ENCODE results near the gene RNF125. TPM values are rescaled to one million over a fixed set of nuclear protein-coding genes. Genes with fewer than 3 reads are reported as not detected.

RNF125 gene
- total and polyA plus RNA-seq, 4 donors: 1.4 to 9.2 (median 3.3) TPM

DNA sequence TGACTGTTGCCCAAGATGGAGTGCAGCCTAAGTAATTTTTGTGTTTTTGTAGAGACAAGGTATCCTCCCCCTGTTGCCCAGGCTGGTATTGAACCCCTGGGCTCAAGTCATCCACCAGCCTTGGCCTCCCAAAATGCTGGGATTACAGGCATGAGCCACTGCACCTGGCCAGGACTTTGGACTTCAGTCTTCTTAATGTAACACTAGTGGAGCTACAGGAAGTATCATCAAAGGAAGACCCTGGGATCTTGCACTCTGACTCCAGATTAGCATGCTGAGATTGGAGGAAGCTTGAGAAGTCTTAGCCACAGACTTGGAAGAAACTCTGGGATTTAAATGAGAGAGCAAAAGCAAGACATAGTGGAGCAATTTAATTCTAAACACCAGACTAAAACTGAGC, 37.8 kb upstream of the RNF125 start:
- DNase-seq: no peak
- no peak for TF ChIP-seq CTCF (IDR thresholded peaks at IDR 0.05; ENCODE audit: control extremely low read depth, extremely low read depth)
- ATAC-seq (ENCODE audit: insufficient read depth, low FRiP score): no peak
- Histone ChIP-seq H3K4me1 (ENCODE audit: control insufficient read depth in 5 of 5, insufficient read depth in 5 of 5, low read length in 5 of 5) (peaks cover 0 to 4% (median 0%) of the 10 kb centered on the region in 5 donors), H3K9ac (ENCODE audit: insufficient read depth in 1 of 2, low read length in 2 of 2) (no peak overlapping the region), H3K27me3 (ENCODE audit: control insufficient read depth in 3 of 3, insufficient read depth in 3 of 3, low read length in 2 of 3) (no peaks in the 10 kb centered on the region), H3K36me3 (ENCODE audit: control insufficient read depth in 4 of 4, insufficient read depth in 4 of 4, low read length in 4 of 4) (no peaks in the 10 kb centered on the region), H3K4me3 (no peak overlapping the region), H3K27ac (ENCODE audit: low read depth in 1 of 2, low read length in 1 of 2) (no peak overlapping the region), H3K9me3 (ENCODE audit: control insufficient read depth in 4 of 4, insufficient read depth in 3 of 4, low read length in 3 of 4) (peaks cover 0 to 5% (median 0%) of the 10 kb centered on the region in 4 donors)

DNA sequence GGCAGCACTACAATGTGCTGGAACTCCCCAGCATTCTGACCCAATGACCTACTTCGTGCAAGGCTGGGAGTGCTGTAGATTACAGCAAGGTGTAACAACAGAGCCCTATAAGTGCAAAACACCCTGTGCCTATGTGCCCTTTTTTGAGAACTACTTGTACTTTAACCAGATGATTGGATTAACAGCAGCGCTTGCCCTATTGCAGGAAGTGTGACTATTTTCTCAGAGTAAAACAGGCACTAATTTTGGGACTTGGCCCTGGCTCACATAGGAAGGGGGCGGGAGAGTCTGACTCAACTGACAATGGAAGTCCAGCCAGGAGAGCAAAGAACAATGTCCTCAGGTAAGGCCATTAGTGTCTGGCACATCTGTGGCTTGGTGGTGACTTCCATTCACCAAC, 35.6 kb upstream of the RNF125 start:
- ATAC-seq (ENCODE audit: insufficient read depth, low FRiP score) (no peak), DNase-seq (no peak)
- H3K4me3 ChIP-seq: no peak overlapping the region

GRCh38 chr18:31983976-31984375, 34.6 kb upstream of the RNF125 start:
- H3K4me1 ChIP-seq (ENCODE audit: control insufficient read depth in 5 of 5, insufficient read depth in 5 of 5, low read length in 5 of 5): peaks cover 0 to 4% (median 0%) of the 10 kb centered on the region in 5 donors
- no peak for ATAC-seq (ENCODE audit: insufficient read depth, low FRiP score)
- no peak overlapping the region for H3K9ac ChIP-seq (ENCODE audit: insufficient read depth in 1 of 2, low read length in 2 of 2)
- H3K27ac ChIP-seq (ENCODE audit: low read depth in 1 of 2, low read length in 1 of 2): no peak overlapping the region
- 61 to 76% methylated on average over 5 of the region's 5 CpGs for WGBS, 2 donors
- H3K36me3 ChIP-seq (ENCODE audit: control insufficient read depth in 4 of 4, insufficient read depth in 4 of 4, low read length in 4 of 4): no peaks in the 10 kb centered on the region
- H3K27me3 ChIP-seq (ENCODE audit: control insufficient read depth in 3 of 3, insufficient read depth in 3 of 3, low read length in 2 of 3): no peaks in the 10 kb centered on the region
- H3K9me3 ChIP-seq (ENCODE audit: control insufficient read depth in 4 of 4, insufficient read depth in 3 of 4, low read length in 3 of 4): no peaks in the 10 kb centered on the region
- no peak for TF ChIP-seq CTCF (IDR thresholded peaks at IDR 0.05; ENCODE audit: control extremely low read depth, extremely low read depth)
- DNase-seq: no peak
- no peak overlapping the region for H3K4me3 ChIP-seq

More for the DNA sequence above, 35.6 kb upstream of the RNF125 start:
- Histone ChIP-seq H3K27ac (ENCODE audit: low read depth in 1 of 2, low read length in 1 of 2) (peak overlapping the region in 1 of 2 donors; percentile 39), H3K36me3 (ENCODE audit: control insufficient read depth in 4 of 4, insufficient read depth in 4 of 4, low read length in 4 of 4) (no peaks in the 10 kb centered on the region), H3K4me1 (ENCODE audit: control insufficient read depth in 5 of 5, insufficient read depth in 5 of 5, low read length in 5 of 5) (peaks cover 0 to 4% (median 0%) of the 10 kb centered on the region in 5 donors), H3K27me3 (ENCODE audit: control insufficient read depth in 3 of 3, insufficient read depth in 3 of 3, low read length in 2 of 3) (no peaks in the 10 kb centered on the region), H3K9ac (ENCODE audit: insufficient read depth in 1 of 2, low read length in 2 of 2) (no peak overlapping the region), H3K9me3 (ENCODE audit: control insufficient read depth in 4 of 4, insufficient read depth in 3 of 4, low read length in 3 of 4) (peaks cover 0 to 5% (median 0%) of the 10 kb centered on the region in 4 donors)
- WGBS, 2 donors: 73 to 82% methylated on average over 3 of the region's 3 CpGs
- TF ChIP-seq CTCF (IDR thresholded peaks at IDR 0.05; ENCODE audit: control extremely low read depth, extremely low read depth): no peak

DNA sequence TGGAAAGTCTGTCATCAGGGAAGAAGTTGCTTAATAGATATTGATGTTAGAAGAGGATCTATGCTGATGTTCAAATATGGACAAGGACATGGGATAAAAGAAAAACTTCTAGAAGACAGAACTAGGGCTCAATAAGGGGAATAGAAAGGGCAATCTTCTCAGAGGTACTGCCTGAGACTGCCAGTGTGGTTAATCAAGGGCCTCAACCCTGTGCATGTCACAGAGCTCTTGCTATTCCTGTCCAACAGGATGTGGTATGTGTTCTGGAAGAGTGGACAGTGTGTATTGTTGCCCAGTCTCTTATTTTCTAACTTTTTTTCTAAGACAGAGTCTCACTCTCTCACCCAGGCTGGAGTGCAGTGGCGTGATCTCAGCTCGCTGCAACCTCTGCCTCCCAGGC, 27.8 kb upstream of the RNF125 start:
- no peaks in the 10 kb centered on the region for H3K9me3 ChIP-seq (ENCODE audit: control insufficient read depth in 4 of 4, insufficient read depth in 3 of 4, low read length in 3 of 4)
- H3K9ac ChIP-seq (ENCODE audit: insufficient read depth in 1 of 2, low read length in 2 of 2): no peak overlapping the region
- no peaks in the 10 kb centered on the region for H3K27me3 ChIP-seq (ENCODE audit: control insufficient read depth in 3 of 3, insufficient read depth in 3 of 3, low read length in 2 of 3)
- 85 to 93% methylated on average over 2 of the region's 2 CpGs for WGBS, 2 donors
- H3K4me3 ChIP-seq: no peak overlapping the region
- no peaks in the 10 kb centered on the region for H3K36me3 ChIP-seq (ENCODE audit: control insufficient read depth in 4 of 4, insufficient read depth in 4 of 4, low read length in 4 of 4)
- H3K27ac ChIP-seq (ENCODE audit: low read depth in 1 of 2, low read length in 1 of 2): no peak overlapping the region
- TF ChIP-seq CTCF (IDR thresholded peaks at IDR 0.05; ENCODE audit: control extremely low read depth, extremely low read depth): no peak
- peaks cover 0 to 4% (median 0%) of the 10 kb centered on the region in 5 donors for H3K4me1 ChIP-seq (ENCODE audit: control insufficient read depth in 5 of 5, insufficient read depth in 5 of 5, low read length in 5 of 5)
- no peak for ATAC-seq (ENCODE audit: insufficient read depth, low FRiP score)
- peak in 1 of 3 donors; percentile 20 for DNase-seq

All from lung (tissue), 12 donors.